Activated CD4-positive, alpha-beta memory T cell treated with anti-CD3 and anti-CD28 coated beads for 36 hours (primary cell): ENCODE data around the gene CROCC2. TPM values are rescaled to one million over a fixed set of nuclear protein-coding genes. Genes with fewer than 3 reads are reported as not detected.

Source experiments
- CTCF ChIA-PET: fragments of 350-600 bp; sonication (Branson Sonifier 250); formaldehyde crosslinking; loops from one replicate; lab custom pipeline; 2021; ENCODE audit warnings: antibody characterized with exemption, inconsistent platforms; lab: Charles Lee
- POLR2A ChIA-PET: fragments of 350-600 bp; sonication (Branson Sonifier 250); formaldehyde crosslinking; loops from one replicate; lab custom pipeline; 2021; ENCODE audit warnings: antibody characterized with exemption; lab: Charles Lee
- DNase-seq: peaks from one replicate; pipeline ENCODE4 v3.0.0-alpha.2; 2020
- H3K27ac Mint-ChIP-seq: one replicate; pipeline ENCODE4 v1.8.0; 2021; ENCODE audit warnings: mixed read lengths
- H3K27me3 Mint-ChIP-seq: one replicate; pipeline ENCODE4 v1.8.0; 2021; ENCODE audit warnings: mixed read lengths
- H3K36me3 Mint-ChIP-seq: one replicate; pipeline ENCODE4 v1.8.0; 2021; ENCODE audit warnings: mixed read lengths
- H3K4me1 Mint-ChIP-seq: one replicate; pipeline ENCODE4 v1.8.0; 2021; ENCODE audit warnings: low read depth, mixed read lengths
- H3K4me3 Mint-ChIP-seq: one replicate; pipeline ENCODE4 v1.8.0; 2021; ENCODE audit warnings: mild to moderate bottlenecking, mixed read lengths
- H3K9me3 Mint-ChIP-seq: one replicate; pipeline ENCODE4 v1.8.0; 2021; ENCODE audit warnings: mixed read lengths
- intact Hi-C: fragments of 100-400 bp; cut with micrococcal nuclease; formaldehyde crosslinking; loops from one replicate; pipeline ENCODE4 v1.15.1; 2023
- total RNA-seq, 2 experiments: library from RNA; stranded (reverse); gene quantifications; one replicate each; pipeline ENCODE4 v1.2.3, GENCODE V29; 2021

Gene CROCC2
- total RNA-seq, 2 experiments from 2014 or later, result not detected

- intact Hi-C loops, result no loop called here
- CTCF ChIA-PET, result no interaction called here
- no peak for DNase-seq
- no peak overlapping the region for H3K27ac Mint-ChIP-seq
- POLR2A ChIA-PET, result no interaction called here
- H3K27me3 Mint-ChIP-seq, result peaks cover 9% of the 10 kb centered on the region
- no peak overlapping the region for H3K4me3 Mint-ChIP-seq
- peaks cover 6% of the 10 kb centered on the region for H3K36me3 Mint-ChIP-seq
- peaks cover 35% of the 10 kb centered on the region for H3K9me3 Mint-ChIP-seq
- peaks cover 5% of the 10 kb centered on the region for H3K4me1 Mint-ChIP-seq
These were observed 96.9 kb downstream of the CROCC2 start for GRCh38 chr2:241003047-241003360.

- no peak for DNase-seq
- POLR2A ChIA-PET, result no interaction called here
- Mint-ChIP-seq H3K4me1 (peaks cover 5% of the 10 kb centered on the region), H3K9me3 (peaks cover 35% of the 10 kb centered on the region), H3K4me3 (no peak overlapping the region), H3K27ac (no peak overlapping the region), H3K36me3 (peaks cover 6% of the 10 kb centered on the region), H3K27me3 (peaks cover 9% of the 10 kb centered on the region)
- CTCF ChIA-PET, result no interaction called here
- intact Hi-C loops, result no loop called here
These were observed 97.2 kb downstream of the CROCC2 start for GRCh38 chr2:241003369-241003768.

GRCh38 chr2:241003830-241004564 is 97.9 kb downstream of the CROCC2 start:
- POLR2A ChIA-PET, result no interaction called here
- Mint-ChIP-seq H3K27me3 (peaks cover 10% of the 10 kb centered on the region), H3K4me3 (no peak overlapping the region), H3K27ac (no peak overlapping the region), H3K36me3 (peaks cover 6% of the 10 kb centered on the region), H3K4me1 (peaks cover 8% of the 10 kb centered on the region), H3K9me3 (peaks cover 35% of the 10 kb centered on the region)
- intact Hi-C loops, result no loop called here
- no peak for DNase-seq
- CTCF ChIA-PET, result no interaction called here

- peaks cover 6% of the 10 kb centered on the region for H3K36me3 Mint-ChIP-seq
- POLR2A ChIA-PET, result no interaction called here
- CTCF ChIA-PET, result no interaction called here
- H3K4me3 Mint-ChIP-seq, result no peak overlapping the region
- DNase-seq, result no peak
- no peak overlapping the region for H3K27ac Mint-ChIP-seq
- peaks cover 35% of the 10 kb centered on the region for H3K9me3 Mint-ChIP-seq
- H3K4me1 Mint-ChIP-seq, result peaks cover 10% of the 10 kb centered on the region
- intact Hi-C loops, result no loop called here
- peaks cover 2% of the 10 kb centered on the region for H3K27me3 Mint-ChIP-seq
These were observed 99.4 kb downstream of the CROCC2 start for GRCh38 chr2:241005569-241005968.

GRCh38 chr2:241006412-241006811 is 100.3 kb downstream of the CROCC2 start:
- peaks cover 6% of the 10 kb centered on the region for H3K36me3 Mint-ChIP-seq
- no peak for DNase-seq
- H3K4me1 Mint-ChIP-seq, result peaks cover 10% of the 10 kb centered on the region
- peaks cover 35% of the 10 kb centered on the region for H3K9me3 Mint-ChIP-seq
- ChIA-PET CTCF (no interaction called here), POLR2A (no interaction called here)
- H3K27ac Mint-ChIP-seq, result no peak overlapping the region
- intact Hi-C loops, result no loop called here
- no peak overlapping the region for H3K4me3 Mint-ChIP-seq
- H3K27me3 Mint-ChIP-seq, result peaks cover 2% of the 10 kb centered on the region

- Mint-ChIP-seq H3K4me1 (peaks cover 10% of the 10 kb centered on the region), H3K27me3 (peaks cover 2% of the 10 kb centered on the region), H3K36me3 (peaks cover 6% of the 10 kb centered on the region), H3K9me3 (peaks cover 35% of the 10 kb centered on the region), H3K4me3 (no peak overlapping the region), H3K27ac (no peak overlapping the region)
- POLR2A ChIA-PET, result no interaction called here
- no peak for DNase-seq
- intact Hi-C loops, result no loop called here
- CTCF ChIA-PET, result no interaction called here
These were observed 101.0 kb downstream of the CROCC2 start for GRCh38 chr2:241007111-241007510.

GRCh38 chr2:241007880-241008710 is 102.0 kb downstream of the CROCC2 start:
- Mint-ChIP-seq H3K27ac (no peak overlapping the region), H3K27me3 (peaks cover 2% of the 10 kb centered on the region), H3K4me1 (peaks cover 10% of the 10 kb centered on the region), H3K4me3 (no peak overlapping the region), H3K9me3 (peaks cover 32% of the 10 kb centered on the region), H3K36me3 (peaks cover 6% of the 10 kb centered on the region)
- peak; percentile 6 for DNase-seq
- intact Hi-C loops, result no loop called here
- ChIA-PET POLR2A (no interaction called here), CTCF (no interaction called here)

GRCh38 chr2:241008711-241009121 is 102.6 kb downstream of the CROCC2 start:
- H3K4me3 Mint-ChIP-seq, result no peak overlapping the region
- H3K27me3 Mint-ChIP-seq, result peaks cover 2% of the 10 kb centered on the region
- ChIA-PET CTCF (no interaction called here), POLR2A (no interaction called here)
- no peak overlapping the region for H3K27ac Mint-ChIP-seq
- peaks cover 10% of the 10 kb centered on the region for H3K4me1 Mint-ChIP-seq
- peak; percentile 8 for DNase-seq
- peaks cover 2% of the 10 kb centered on the region for H3K36me3 Mint-ChIP-seq
- peaks cover 26% of the 10 kb centered on the region for H3K9me3 Mint-ChIP-seq
- intact Hi-C loops, result no loop called here

- DNase-seq, result peak; percentile 8
- H3K9me3 Mint-ChIP-seq, result peaks cover 21% of the 10 kb centered on the region
- intact Hi-C loops, result no loop called here
- peaks cover 2% of the 10 kb centered on the region for H3K27me3 Mint-ChIP-seq
- H3K36me3 Mint-ChIP-seq, result no peaks in the 10 kb centered on the region
- CTCF ChIA-PET, result interaction anchor here (1.3 kb wide), 2 partner anchors 26 to 69 kb away, joined by 4 to 5 read pairs; no protein-coding TSS in a partner anchor
- H3K27ac Mint-ChIP-seq, result no peak overlapping the region
- H3K4me1 Mint-ChIP-seq, result peaks cover 10% of the 10 kb centered on the region
- no peak overlapping the region for H3K4me3 Mint-ChIP-seq
- POLR2A ChIA-PET, result interaction anchor here (0.9 kb wide), 1 partner anchor 140 kb away, joined by 3 read pairs; the partner anchor contains the start of gene PASK
These were observed 103.1 kb downstream of the CROCC2 start for GRCh38 chr2:241009191-241009590.

GRCh38 chr2:241009601-241010530 is 103.7 kb downstream of the CROCC2 start:
- CTCF ChIA-PET, result interaction anchor here (1.0 to 1.3 kb wide), 3 partner anchors 26 to 75 kb away, joined by 3 to 5 read pairs (median 4); no protein-coding TSS in a partner anchor
- POLR2A ChIA-PET, result interaction anchor here (0.9 kb wide), 1 partner anchor 140 kb away, joined by 3 read pairs; the partner anchor contains the start of gene PASK
- Mint-ChIP-seq H3K27me3 (peaks cover 2% of the 10 kb centered on the region), H3K4me3 (no peak overlapping the region), H3K36me3 (no peaks in the 10 kb centered on the region), H3K4me1 (peaks cover 10% of the 10 kb centered on the region), H3K9me3 (peaks cover 14% of the 10 kb centered on the region), H3K27ac (no peak overlapping the region)
- DNase-seq, result peak; percentile 64
- intact Hi-C loops, result no loop called here

- DNase-seq, result no peak
- POLR2A ChIA-PET, result no interaction called here
- intact Hi-C loops, result no loop called here
These were observed 104.6 kb downstream of the CROCC2 start for GRCh38 chr2:241010531-241011295.

More at GRCh38 chr2:241010531-241011295, 104.6 kb downstream of the CROCC2 start:
- no peaks in the 10 kb centered on the region for H3K36me3 Mint-ChIP-seq
- H3K4me3 Mint-ChIP-seq, result no peak overlapping the region
- H3K27me3 Mint-ChIP-seq, result peaks cover 2% of the 10 kb centered on the region
- peaks cover 10% of the 10 kb centered on the region for H3K4me1 Mint-ChIP-seq
- H3K9me3 Mint-ChIP-seq, result peaks cover 6% of the 10 kb centered on the region
- CTCF ChIA-PET, result interaction anchor here (1.0 to 1.3 kb wide), 2 partner anchors 68 to 74 kb away, joined by 3 to 5 read pairs; no protein-coding TSS in a partner anchor
- H3K27ac Mint-ChIP-seq, result no peak overlapping the region
